Heart left ventricle (tissue), 13 donors: ENCODE results near the gene TSPAN15.

ENCODE experiments used
- CTCF ChIP-seq, 12 donors: fragments of 200-600 bp; sonication (generic) in 4 of 12; IDR thresholded peaks; one replicate each; pipeline versions ENCODE4 v1.5.0 to v1.8.0; 2018 to 2022; ENCODE audit warnings: antibody characterized with exemption in 12 of 12, mild to moderate bottlenecking in 5 of 12
- POLR2A ChIP-seq, 2 donors: fragments of 450-650 bp; IDR thresholded peaks; one replicate each; pipeline ENCODE4 v1.6.1; 2017; ENCODE audit warnings: antibody characterized with exemption in 2 of 2, mild to moderate bottlenecking in 2 of 2, moderate library complexity in 2 of 2
- donor health status: ischemic (EF 13 %, LVEDD 7.1; RV severe dilation, severe dysfunction).
- donor health status: DM: no; HTN: yes; CAD: no.
- donor health status: DM: no; HTN: no; CAD: no.
- donor health status: ischemic (EF 25% LVEDD 6.9; RV normal size, moderate dysfunction).
- donor health status: ischemic (EF 25% LVEDD 5.7; RV mildly dilated, moderate dysfunction).
- donor health status: ischemic (EF 35%, LVEDD 5.7; RV mildly dilated, moderate dysfunction).
- donor health status: nonischemic (EF 11% LVEDD 7.7; RV severe dilation, severe dysfunction).
- donor health status: DM: yes; HTN: yes; CAD: no.
- donor health status: PGD.
- donor health status: ischemic (EF 29% LVEDD 5.4; RV normal size, mild dysfunction).
- donor health status: nonischemic (EF 23%, LVEDD 6.1; RV moderate dilation, normal function).

DNA sequence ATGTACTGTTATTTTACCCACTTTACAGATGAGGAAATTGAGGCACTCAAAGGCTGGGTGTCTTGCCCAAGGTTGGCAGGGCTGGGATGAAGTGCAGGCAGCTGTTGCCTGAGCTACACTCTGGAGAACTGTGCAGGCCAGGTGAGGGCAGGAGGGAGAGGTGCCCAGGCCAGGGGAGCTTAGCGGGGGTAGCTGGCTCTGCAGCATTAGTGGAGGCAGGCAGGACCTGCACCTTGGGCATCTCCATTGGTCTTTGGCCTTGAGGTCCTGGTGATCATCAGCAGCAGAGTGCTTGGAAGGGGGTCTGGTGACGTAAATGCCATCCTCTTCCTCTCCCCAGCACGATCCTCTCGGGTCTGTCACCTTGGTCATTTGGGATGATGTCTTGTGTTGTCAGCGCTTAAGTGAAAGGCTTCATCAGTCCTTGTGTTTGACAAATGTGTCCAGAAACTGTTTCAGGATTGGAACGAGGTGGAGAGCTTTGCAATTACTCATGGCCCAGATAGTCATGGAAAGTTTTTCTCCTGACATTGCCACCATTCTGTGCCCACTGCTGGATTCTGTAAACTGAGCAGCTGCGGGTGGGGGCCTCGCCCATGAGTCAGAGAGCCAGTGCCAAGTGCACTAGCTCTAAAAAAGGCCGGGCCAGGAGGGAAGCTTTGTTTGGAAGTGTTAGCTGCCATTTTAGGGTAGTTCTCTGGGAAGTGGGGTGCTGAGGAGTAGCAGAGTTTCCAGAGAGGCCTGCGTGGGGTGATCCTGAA lies 47.6 kb downstream of the TSPAN15 start:
- no peak for TF ChIP-seq POLR2A (IDR thresholded peaks at IDR 0.05)
- TF ChIP-seq CTCF (IDR thresholded peaks at IDR 0.05) = no peak
